Tibial nerve (tissue), 4 donors: ENCODE data around the gene CBLIF.

Source experiments
- EP300 ChIP-seq, 2 donors: sonication (generic); formaldehyde crosslinking; IDR thresholded peaks; one replicate each; pipeline ENCODE4 v1.6.1; 2017; ENCODE audit warnings: antibody characterized with exemption in 2 of 2, mild to moderate bottlenecking in 1 of 2
- POLR2A ChIP-seq, 2 donors: fragments of 450-650 bp; IDR thresholded peaks; one replicate each; pipeline ENCODE4 v1.6.1; 2017; ENCODE audit warnings: antibody characterized with exemption in 2 of 2, mild to moderate bottlenecking in 2 of 2, moderate library complexity in 2 of 2
- TF ChIP-seq, protein P1 (sequence below), 5 experiments: fragments of 200-600 bp in 3 of 5; fragments of 450-650 bp in 2 of 5; sonication (generic) in 3 of 5; IDR thresholded peaks; one replicate each; pipeline ENCODE4 v1.5.1; 2016 to 2019; ENCODE audit warnings: antibody characterized with exemption in 5 of 5, mild to moderate bottlenecking in 3 of 5, moderate library complexity in 2 of 5

DNA sequence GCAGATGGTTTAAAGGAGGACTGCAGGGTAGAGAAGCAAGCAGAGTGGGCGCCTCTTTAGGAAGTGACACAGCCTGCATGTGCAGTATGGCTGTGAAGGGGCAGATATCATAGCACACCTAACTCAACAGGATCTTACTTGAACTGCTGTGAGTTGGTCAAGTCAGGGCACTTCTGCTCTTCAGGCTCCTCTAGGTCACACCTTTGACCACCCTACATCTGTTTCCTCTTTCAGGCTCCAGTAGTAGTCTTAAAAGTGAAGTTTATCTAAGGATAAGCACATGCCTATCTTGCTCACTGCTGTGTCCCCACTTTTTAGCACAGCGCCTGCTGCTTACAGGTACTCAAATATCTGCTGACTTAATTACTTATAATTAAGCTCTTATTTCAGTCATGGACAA lies 41.2 kb downstream of the CBLIF start:
- TF ChIP-seq, protein P1, sequence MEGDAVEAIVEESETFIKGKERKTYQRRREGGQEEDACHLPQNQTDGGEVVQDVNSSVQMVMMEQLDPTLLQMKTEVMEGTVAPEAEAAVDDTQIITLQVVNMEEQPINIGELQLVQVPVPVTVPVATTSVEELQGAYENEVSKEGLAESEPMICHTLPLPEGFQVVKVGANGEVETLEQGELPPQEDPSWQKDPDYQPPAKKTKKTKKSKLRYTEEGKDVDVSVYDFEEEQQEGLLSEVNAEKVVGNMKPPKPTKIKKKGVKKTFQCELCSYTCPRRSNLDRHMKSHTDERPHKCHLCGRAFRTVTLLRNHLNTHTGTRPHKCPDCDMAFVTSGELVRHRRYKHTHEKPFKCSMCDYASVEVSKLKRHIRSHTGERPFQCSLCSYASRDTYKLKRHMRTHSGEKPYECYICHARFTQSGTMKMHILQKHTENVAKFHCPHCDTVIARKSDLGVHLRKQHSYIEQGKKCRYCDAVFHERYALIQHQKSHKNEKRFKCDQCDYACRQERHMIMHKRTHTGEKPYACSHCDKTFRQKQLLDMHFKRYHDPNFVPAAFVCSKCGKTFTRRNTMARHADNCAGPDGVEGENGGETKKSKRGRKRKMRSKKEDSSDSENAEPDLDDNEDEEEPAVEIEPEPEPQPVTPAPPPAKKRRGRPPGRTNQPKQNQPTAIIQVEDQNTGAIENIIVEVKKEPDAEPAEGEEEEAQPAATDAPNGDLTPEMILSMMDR (IDR thresholded peaks at IDR 0.05) = no peak
- TF ChIP-seq POLR2A (IDR thresholded peaks at IDR 0.05) = no peak
- TF ChIP-seq EP300 (IDR thresholded peaks at IDR 0.05) = no peak
